GM12892 (cell line): ENCODE results near the gene ATAD3B.
A peak's percentile ranks its signal among the peaks of the same experiment; 100 is the strongest.
"Not testable (repeated sequence)": the region's sequence is repeated elsewhere in the genome, so short reads cannot be mapped to it uniquely, and the experiment has no call there.

Source experiments
- DNase-seq: peaks from one replicate; pipeline ENCODE4 v3.0.0; 2011; ENCODE audit not compliant: insufficient read length
- FAIRE-seq: peaks from 2 replicates; lab custom pipeline; 2011; peaks lifted over from hg19 to GRCh38; lab: Jason Lieb, UNC
- POLR2A ChIP-seq: IDR thresholded peaks from 2 replicates; pipeline ENCODE4 v1.6.1; 2011; ENCODE audit warnings: low read depth, low read length, control low read depth
- POLR2AphosphoS5 ChIP-seq: IDR thresholded peaks from 2 replicates; pipeline ENCODE4 v1.6.1; 2011; ENCODE audit warnings: low read depth, low read length, control low read depth
- TAF1 ChIP-seq: IDR thresholded peaks from 2 replicates; pipeline ENCODE4 v1.6.1; 2011; ENCODE audit warnings: low read depth, mild to moderate bottlenecking, control low read depth, low read length, borderline replicate concordance

The ATAD3B gene

DNA sequence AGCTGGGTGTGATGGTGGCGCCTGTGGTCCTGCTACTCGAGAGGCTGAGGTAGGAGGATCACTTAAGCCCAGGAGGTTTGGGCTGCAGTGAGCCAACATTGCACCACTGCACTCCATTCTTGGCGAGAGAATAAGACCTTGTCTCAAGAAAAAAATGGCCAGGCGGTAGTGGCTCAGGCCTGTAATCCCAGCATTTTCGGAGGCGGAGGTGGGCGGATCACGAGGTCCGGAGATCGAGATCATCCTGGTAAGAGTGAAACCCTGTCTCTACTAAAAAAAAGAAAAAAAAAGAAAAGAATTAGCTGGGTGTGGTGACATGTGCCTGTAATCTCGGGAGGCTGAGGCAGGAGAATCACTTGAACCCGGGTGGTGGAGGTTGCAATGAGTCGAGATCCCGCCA, 11.3 kb downstream of the ATAD3B start:
- TF ChIP-seq POLR2AphosphoS5 (no peak), POLR2A (no peak), TAF1 (no peak)
- DNase-seq (no peak), FAIRE-seq (no peak)

- FAIRE-seq, result no peak
- no peak for DNase-seq
- TF ChIP-seq TAF1, result no peak
- no peak for TF ChIP-seq POLR2A
- peak; percentile 48; the same call in 1 of the 2 replicates for TF ChIP-seq POLR2AphosphoS5
Observed at GRCh38 chr1:1483714-1484113, 12.1 kb downstream of the ATAD3B start.

DNA sequence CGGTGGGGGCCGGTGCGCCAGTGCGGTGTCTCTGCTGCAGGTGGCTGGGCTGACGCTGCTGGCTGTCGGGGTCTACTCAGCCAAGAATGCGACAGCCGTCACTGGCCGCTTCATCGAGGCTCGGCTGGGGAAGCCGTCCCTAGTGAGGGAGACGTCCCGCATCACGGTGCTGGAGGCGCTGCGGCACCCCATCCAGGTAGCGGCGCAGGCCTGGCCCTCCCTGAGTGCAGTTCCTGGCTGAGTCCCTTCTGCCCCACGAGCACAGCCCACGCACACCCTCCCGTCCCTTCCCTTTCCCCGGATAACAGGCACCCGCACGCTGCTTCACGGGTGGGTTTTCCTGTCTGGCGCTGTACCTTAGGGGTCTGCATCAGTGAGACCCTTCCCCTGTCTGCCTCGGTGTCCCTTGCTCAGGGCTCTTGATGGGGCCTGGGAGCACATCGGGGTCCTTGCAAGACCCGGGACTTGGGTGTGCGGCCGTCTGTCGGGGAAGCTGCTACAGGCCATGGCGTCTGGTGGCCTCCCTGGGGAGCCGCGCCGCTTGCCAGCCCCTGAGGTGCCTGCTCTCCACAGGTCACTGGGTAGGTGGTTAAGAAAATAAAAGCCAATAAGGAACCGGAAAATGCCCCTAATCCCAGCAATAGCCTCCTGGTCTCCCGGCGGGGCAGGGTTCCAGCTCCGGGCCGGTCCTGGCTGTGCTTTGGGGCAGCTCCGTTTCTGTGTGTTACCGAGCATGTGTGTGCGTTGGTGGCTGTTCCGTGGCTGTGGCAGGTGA, 13.6 kb downstream of the ATAD3B start:
- DNase-seq, FAIRE-seq: not testable (repeated sequence)

DNA sequence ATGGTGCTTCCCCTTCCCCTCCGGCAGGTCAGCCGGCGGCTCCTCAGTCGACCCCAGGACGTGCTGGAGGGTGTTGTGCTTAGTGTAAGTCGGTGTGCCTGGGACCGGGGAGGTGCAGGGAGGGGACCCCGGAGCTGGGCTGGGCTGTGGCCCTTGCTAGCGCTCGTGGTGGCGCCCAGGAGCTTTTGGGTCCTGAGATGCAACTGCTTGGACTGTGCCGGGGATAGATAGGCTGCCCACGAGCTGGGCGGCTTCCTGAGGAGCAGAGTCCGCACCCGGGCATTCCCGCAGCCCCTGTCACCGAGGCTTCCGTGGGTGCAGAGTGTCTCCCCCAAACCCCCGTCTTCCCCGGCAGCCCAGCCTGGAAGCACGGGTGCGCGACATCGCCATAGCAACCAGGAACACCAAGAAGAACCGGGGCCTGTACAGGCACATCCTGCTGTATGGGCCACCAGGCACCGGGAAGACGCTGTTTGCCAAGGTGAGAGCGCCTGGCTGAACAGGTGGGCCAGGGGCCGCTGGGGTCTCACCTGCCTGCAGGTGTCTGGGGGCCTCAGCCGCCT, 14.3 kb downstream of the ATAD3B start:
- DNase-seq, FAIRE-seq: not testable (repeated sequence)

DNA sequence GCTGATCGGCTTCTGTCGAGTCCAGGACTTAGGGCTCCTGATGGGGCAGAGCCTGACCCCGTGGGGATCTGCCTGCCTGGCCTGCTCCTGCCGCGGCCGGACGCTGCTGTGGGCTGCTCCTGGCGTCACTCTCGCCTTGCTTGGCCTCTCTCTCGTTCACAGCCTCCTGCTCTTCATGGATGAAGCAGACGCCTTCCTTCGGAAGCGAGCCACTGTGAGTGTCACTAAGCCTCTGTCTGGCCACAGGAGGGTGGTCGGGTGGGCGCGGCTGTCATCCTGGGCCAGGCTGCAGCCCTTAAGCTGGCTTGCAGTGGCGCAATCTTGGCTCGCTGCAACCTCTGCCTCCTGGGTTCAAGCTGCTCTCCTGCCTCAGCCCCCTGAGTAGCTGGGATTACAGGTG, 16.1 kb downstream of the ATAD3B start:
- FAIRE-seq, result no peak
- DNase-seq, result no peak
- TF ChIP-seq POLR2A, result no peak
- no peak for TF ChIP-seq TAF1
- no peak for TF ChIP-seq POLR2AphosphoS5

- no peak for TF ChIP-seq POLR2A
- FAIRE-seq, result no peak
Observed at GRCh38 chr1:1489231-1489630, 17.7 kb downstream of the ATAD3B start.

DNA sequence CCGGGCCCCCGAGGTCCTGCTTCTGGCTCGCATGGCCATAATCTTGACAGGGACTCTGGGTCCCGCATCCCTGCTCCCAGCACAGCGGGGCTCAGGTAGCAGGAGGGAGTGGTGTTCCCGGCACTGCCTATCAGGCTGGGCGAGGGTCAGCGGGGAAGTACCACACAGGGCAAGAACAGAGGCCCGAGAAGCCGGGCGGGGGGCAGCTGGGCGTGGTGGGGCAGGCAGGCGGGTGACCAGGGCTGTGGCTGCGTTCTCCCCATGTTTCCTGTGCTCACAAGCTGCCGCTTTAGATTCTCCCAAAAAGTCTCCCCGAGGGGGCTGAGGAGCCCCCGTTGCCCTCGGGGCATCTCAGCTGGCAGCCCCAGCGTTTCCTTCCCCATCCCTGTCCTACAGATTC, 18.3 kb downstream of the ATAD3B start:
- DNase-seq, result no peak
- TF ChIP-seq POLR2AphosphoS5 (no peak), TAF1 (no peak), POLR2A (no peak)
- FAIRE-seq, result no peak

More at GRCh38 chr1:1489231-1489630, 17.7 kb downstream of the ATAD3B start:
- DNase-seq, result no peak

- no peak for FAIRE-seq
- TF ChIP-seq TAF1 (no peak), POLR2A (no peak), POLR2AphosphoS5 (no peak)
- DNase-seq, result no peak
Observed at GRCh38 chr1:1490633-1491230, 19.2 kb downstream of the ATAD3B start.

GRCh38 chr1:1491601-1492000, 20.0 kb downstream of the ATAD3B start:
- no peak for DNase-seq
- no peak for TF ChIP-seq POLR2A
- TF ChIP-seq POLR2AphosphoS5, result no peak
- no peak for TF ChIP-seq TAF1
- FAIRE-seq, result no peak

DNA sequence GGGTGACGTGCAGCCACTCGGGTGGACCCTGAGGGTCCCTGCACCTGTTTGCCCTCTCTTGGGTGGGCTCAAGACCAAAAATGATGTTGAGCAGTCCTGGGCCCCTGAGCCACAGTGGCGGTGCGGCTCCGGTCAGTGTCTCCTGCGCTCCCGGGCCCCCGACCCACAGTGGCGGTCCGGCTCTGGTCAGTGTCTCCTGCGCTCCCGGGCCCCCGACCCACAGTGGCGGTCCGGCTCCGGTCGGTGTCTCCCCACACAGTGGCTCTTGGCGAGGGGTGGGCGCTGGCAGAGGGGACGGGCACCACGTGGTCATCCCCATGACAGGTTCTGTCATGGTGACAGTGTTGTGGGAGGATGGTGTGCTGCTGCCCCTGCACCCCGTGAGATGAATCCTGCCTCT, 22.7 kb downstream of the ATAD3B start:
- FAIRE-seq, DNase-seq: not testable (repeated sequence)

DNA sequence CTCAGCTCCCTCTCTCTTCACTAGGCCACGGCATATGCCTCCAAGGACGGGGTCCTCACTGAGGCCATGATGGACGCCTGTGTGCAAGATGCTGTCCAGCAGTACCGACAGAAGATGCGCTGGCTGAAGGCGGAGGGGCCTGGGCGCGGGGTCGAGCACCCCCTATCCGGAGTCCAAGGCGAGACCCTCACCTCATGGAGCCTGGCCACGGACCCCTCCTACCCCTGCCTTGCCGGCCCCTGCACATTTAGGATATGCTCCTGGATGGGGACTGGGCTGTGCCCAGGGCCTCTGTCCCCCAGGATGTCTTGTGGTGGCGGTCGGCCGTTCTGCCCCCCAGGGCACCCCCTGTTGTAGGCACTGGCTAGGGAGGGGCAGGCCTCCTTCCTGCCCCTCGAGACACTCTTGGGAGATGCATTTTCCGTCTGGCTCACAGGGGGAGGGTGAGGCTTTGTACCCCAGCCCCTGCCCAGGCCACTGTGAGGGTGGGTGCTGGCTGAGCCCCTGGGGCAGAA, 24.0 kb downstream of the ATAD3B start:
- FAIRE-seq, DNase-seq: not testable (repeated sequence)

GRCh38 chr1:1504777-1505365, 33.3 kb downstream of the ATAD3B start:
- FAIRE-seq, DNase-seq: not testable (repeated sequence)

DNA sequence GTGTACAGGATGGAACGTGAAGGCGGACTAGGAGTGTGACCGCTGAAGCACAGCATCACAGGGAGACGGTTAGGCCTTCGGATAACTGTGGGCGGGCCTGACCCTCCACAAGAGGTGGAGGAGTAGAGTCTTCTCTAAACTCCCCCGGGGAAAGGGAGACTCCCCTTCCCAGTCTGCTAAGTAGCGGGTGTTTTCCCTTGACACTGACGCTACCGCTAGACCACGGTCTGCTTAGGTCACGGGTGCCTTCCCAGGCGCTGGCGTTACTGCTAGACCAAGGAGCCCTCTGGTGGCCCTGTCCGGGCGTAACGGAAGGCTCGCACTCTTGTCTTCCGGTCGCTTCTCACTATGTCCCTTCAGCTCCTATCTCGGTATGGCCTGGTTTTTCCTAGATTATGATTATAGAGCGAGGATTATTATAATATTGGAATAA, 33.8 kb downstream of the ATAD3B start:
- not testable (repeated sequence) for DNase-seq
- peak; percentile 93 for FAIRE-seq

GRCh38 chr1:1505801-1506200, 34.2 kb downstream of the ATAD3B start:
- DNase-seq, FAIRE-seq: not testable (repeated sequence)
